ENCODE results near the gene PLA2G4A. TPM values are rescaled to one million over a fixed set of nuclear protein-coding genes. Genes with fewer than 3 reads are reported as not detected.

Gene PLA2G4A
- total RNA-seq, 1 experiment from 2014 or later = 3.8 TPM

DNA sequence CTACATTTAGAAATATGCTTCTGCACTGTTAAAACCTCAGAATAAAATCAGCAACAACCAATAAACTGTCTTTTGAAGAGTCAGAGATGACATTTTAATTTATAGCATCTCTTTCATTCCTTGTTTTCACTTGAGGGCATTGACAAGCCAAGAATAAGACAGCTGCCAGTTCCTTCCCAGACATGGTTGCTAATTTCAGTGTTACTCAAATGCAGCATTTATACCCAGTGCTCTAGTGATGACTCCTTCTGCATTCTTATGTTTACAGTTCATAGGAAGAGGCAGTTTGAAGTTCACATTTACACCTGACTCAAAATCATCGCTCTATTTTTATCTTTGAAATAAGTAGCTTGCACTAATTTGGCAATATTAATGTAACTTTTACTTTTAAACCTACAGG lies 44.9 kb downstream of the PLA2G4A start:
- TF ChIP-seq, protein P1, sequence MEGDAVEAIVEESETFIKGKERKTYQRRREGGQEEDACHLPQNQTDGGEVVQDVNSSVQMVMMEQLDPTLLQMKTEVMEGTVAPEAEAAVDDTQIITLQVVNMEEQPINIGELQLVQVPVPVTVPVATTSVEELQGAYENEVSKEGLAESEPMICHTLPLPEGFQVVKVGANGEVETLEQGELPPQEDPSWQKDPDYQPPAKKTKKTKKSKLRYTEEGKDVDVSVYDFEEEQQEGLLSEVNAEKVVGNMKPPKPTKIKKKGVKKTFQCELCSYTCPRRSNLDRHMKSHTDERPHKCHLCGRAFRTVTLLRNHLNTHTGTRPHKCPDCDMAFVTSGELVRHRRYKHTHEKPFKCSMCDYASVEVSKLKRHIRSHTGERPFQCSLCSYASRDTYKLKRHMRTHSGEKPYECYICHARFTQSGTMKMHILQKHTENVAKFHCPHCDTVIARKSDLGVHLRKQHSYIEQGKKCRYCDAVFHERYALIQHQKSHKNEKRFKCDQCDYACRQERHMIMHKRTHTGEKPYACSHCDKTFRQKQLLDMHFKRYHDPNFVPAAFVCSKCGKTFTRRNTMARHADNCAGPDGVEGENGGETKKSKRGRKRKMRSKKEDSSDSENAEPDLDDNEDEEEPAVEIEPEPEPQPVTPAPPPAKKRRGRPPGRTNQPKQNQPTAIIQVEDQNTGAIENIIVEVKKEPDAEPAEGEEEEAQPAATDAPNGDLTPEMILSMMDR (IDR thresholded peaks at IDR 0.05; ENCODE audit: unreplicated experiment) = no peak
- ChIA-PET POLR2A (interaction anchor here (0.6 to 1.3 kb wide), 3 partner anchors 16 to 63 kb away, joined by 3 to 4 read pairs (median 4); no protein-coding TSS in a partner anchor), CTCF (interaction anchor here (0.6 kb wide), 1 partner anchor 36 kb away, joined by 3 read pairs; no protein-coding TSS in a partner anchor)
- Mint-ChIP-seq H3K27ac (ENCODE audit: low read depth, unreplicated experiment) (no peak overlapping the region), H3K4me3 (ENCODE audit: unreplicated experiment) (no peak overlapping the region), H3K4me1 (ENCODE audit: insufficient read depth, unreplicated experiment) (peaks cover 5% of the 10 kb centered on the region), H3K36me3 (ENCODE audit: insufficient read depth, unreplicated experiment) (no peaks in the 10 kb centered on the region), H3K27me3 (ENCODE audit: insufficient read depth, unreplicated experiment) (no peaks in the 10 kb centered on the region), H3K9me3 (ENCODE audit: unreplicated experiment) (no peaks in the 10 kb centered on the region)
- DNase-seq (ENCODE audit: unreplicated experiment) = no peak
- intact Hi-C loops (cut with micrococcal nuclease) = no loop called here
- no TSS peak for BruUV-seq (replicated peaks)

DNA sequence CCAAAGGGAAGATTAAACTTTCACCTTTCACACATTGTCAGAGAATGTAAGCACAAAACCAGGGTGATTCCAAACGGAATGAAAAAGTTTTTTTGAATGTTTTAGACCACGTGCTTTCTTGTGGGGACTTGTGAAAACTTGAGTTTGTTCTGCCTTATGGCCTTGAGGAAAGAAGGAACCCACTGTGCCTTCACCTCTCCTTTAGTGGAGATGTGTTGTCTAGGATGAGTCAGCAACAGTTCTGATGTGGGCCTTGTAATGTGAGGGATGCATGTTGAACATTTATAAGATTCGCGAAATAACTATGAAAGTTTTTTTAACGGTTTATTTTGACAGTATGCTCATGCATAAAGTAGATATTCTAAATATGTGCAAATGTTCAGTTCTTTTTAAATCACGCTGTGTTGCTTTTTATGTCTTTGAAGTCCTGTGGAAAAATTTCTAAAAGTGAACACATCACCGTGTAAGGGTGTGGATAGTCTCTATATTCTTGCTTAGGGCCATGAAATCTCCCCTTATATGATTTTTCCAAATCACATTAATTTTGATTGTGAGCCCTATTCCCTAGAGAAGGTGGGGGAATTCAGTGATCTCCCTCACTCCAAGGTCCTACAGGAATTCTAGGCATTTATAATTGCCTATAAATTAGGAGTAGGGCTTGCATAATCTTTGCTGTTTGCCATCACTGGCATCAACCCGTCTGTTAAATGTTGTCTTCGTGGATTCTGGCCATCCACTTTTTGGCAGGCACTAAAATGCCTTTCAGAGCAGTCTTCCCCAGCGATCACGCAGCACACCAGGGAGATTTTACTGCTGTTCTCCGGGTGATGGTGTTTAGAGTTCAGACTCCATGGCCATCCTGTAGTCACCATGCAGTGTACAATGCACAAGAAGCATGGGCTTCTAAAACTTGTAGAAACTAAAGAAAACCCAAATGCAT lies 47.4 kb downstream of the PLA2G4A start:
- peak; percentile 16 for DNase-seq (ENCODE audit: unreplicated experiment)
- Mint-ChIP-seq H3K4me1 (ENCODE audit: insufficient read depth, unreplicated experiment) (peaks cover 5% of the 10 kb centered on the region), H3K4me3 (ENCODE audit: unreplicated experiment) (no peak overlapping the region), H3K36me3 (ENCODE audit: insufficient read depth, unreplicated experiment) (no peaks in the 10 kb centered on the region), H3K27me3 (ENCODE audit: insufficient read depth, unreplicated experiment) (no peaks in the 10 kb centered on the region), H3K9me3 (ENCODE audit: unreplicated experiment) (no peaks in the 10 kb centered on the region), H3K27ac (ENCODE audit: low read depth, unreplicated experiment) (no peak overlapping the region)
- intact Hi-C loops (cut with micrococcal nuclease) = no loop called here
- ChIA-PET POLR2A (no interaction called here), CTCF (interaction anchor here (0.6 to 1.0 kb wide), 2 partner anchors 12 to 166 kb away, joined by 3 to 5 read pairs; no protein-coding TSS in a partner anchor)
- TF ChIP-seq, protein P1 (IDR thresholded peaks at IDR 0.05; ENCODE audit: unreplicated experiment) = no peak
- BruUV-seq (replicated peaks) = no TSS peak

- Mint-ChIP-seq H3K4me3 (ENCODE audit: unreplicated experiment) (no peak overlapping the region), H3K27ac (ENCODE audit: low read depth, unreplicated experiment) (no peak overlapping the region), H3K9me3 (ENCODE audit: unreplicated experiment) (no peaks in the 10 kb centered on the region), H3K27me3 (ENCODE audit: insufficient read depth, unreplicated experiment) (no peaks in the 10 kb centered on the region), H3K4me1 (ENCODE audit: insufficient read depth, unreplicated experiment) (peaks cover 5% of the 10 kb centered on the region), H3K36me3 (ENCODE audit: insufficient read depth, unreplicated experiment) (no peaks in the 10 kb centered on the region)
- POLR2A ChIA-PET = no interaction called here
- intact Hi-C loops (cut with micrococcal nuclease) = no loop called here
- no peak for DNase-seq (ENCODE audit: unreplicated experiment)
- TF ChIP-seq, protein P1 (IDR thresholded peaks at IDR 0.05; ENCODE audit: unreplicated experiment) = no peak
- CTCF ChIA-PET = no interaction called here
- no TSS peak for BruUV-seq (replicated peaks)
Observed at GRCh38 chr1:186878356-186878755, 49.6 kb downstream of the PLA2G4A start.

GRCh38 chr1:186880982-186881381 lies 52.2 kb downstream of the PLA2G4A start:
- no peak overlapping the region for H3K4me3 Mint-ChIP-seq (ENCODE audit: unreplicated experiment)
- no peak for DNase-seq (ENCODE audit: unreplicated experiment)
- ChIA-PET POLR2A (interaction anchor here (1.3 kb wide), 1 partner anchor 15 kb away, joined by 6 read pairs; no protein-coding TSS in a partner anchor), CTCF (interaction anchor here (0.7 to 1.9 kb wide), 3 partner anchors 9 to 200 kb away, joined by 3 to 6 read pairs (median 5); partner anchors contain the start of gene PTGS2)
- no peaks in the 10 kb centered on the region for H3K36me3 Mint-ChIP-seq (ENCODE audit: insufficient read depth, unreplicated experiment)
- H3K4me1 Mint-ChIP-seq (ENCODE audit: insufficient read depth, unreplicated experiment) = peaks cover 5% of the 10 kb centered on the region
- intact Hi-C loops (cut with micrococcal nuclease) = no loop called here
- H3K27me3 Mint-ChIP-seq (ENCODE audit: insufficient read depth, unreplicated experiment) = no peaks in the 10 kb centered on the region
- H3K9me3 Mint-ChIP-seq (ENCODE audit: unreplicated experiment) = peaks cover 11% of the 10 kb centered on the region
- BruUV-seq (replicated peaks) = no TSS peak
- H3K27ac Mint-ChIP-seq (ENCODE audit: low read depth, unreplicated experiment) = no peak overlapping the region
- TF ChIP-seq, protein P1 (IDR thresholded peaks at IDR 0.05; ENCODE audit: unreplicated experiment) = no peak

Data from MCF 10A (cell line).